Right renal pelvis (tissue), 4 donors: ENCODE measurements around the gene ULK3. TPM values are rescaled to one million over a fixed set of nuclear protein-coding genes. Genes with fewer than 3 reads are reported as not detected.

Experiments used
- DNase-seq, 4 donors: peaks; one replicate each; pipeline ENCODE4 v3.0.0-alpha.2; 2013; ENCODE audit warnings: low read depth in 4 of 4, low spot score in 3 of 4, missing footprints in 1 of 4
- polyA plus RNA-seq, 4 donors: library from polyadenylated mRNA; unstranded; fragments of 120-200 nt; gene quantifications; one replicate each; pipeline ENCODE4 v1.2.1, GENCODE V29; 2013; ENCODE audit not compliant: insufficient read length in 4 of 4

ULK3 gene
- polyA plus RNA-seq, 4 donors: 33.0 to 36.6 (median 33.3) TPM

DNA sequence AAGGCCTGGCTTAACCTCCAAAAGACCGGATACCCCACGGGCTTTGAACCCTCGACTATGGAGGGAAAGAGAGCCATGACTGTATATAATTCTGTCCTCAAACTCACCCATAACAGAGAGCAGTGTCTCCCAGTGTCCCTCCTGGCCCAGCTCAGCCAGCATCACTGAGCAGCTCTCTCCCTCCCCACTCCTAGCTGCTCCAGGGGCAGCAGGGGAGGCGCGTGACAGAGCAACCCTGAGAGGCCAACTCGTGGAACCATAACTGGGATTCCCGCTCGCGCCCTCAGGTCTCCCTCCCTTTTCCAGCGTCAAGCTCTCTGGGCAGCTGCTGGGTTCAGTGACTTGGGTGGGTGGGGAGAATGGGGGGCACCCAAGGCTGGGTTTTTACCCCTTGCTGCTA lies 17.1 kb downstream of the ULK3 start:
- no peak for DNase-seq

DNA sequence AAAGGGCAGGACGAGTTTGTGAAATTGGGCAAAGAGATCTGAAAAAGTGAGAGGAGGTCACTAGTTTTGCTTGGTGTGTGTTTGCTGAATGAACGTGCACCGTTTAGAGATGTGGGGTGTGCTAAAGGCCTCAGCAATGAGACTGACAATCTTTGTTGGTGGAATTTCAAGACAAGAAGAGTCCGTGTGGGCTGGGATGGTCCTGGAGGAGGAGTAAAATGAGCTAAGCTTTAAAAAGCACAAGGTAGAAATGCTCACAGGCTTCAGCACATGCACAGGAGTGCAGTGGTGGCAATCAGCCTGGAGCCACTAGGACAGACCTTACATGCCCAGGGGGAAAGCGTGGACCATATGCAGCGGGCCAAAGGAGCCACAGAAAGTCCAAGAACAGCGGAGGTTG lies 18.0 kb downstream of the ULK3 start:
- no peak for DNase-seq

DNA sequence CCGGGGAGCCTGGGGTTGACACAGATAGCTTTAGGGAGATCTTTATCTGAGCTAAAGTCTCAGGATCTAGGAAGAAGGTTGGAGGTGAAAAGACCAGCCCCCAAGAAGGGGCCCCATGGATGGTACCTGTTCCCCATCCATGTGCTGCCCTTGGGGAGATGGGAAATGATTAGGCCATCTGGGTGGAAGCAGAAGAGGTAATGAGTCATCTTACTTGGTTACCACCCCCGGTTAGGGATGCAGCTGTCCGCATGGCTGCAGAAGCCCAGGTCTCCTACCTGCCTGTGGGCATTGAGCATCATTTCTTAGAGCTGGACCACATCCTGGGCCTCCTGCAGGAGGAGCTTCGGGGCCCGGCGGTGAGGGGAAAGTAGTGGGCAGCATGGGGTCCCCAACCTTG lies 19.6 kb downstream of the ULK3 start:
- no peak for DNase-seq

DNA sequence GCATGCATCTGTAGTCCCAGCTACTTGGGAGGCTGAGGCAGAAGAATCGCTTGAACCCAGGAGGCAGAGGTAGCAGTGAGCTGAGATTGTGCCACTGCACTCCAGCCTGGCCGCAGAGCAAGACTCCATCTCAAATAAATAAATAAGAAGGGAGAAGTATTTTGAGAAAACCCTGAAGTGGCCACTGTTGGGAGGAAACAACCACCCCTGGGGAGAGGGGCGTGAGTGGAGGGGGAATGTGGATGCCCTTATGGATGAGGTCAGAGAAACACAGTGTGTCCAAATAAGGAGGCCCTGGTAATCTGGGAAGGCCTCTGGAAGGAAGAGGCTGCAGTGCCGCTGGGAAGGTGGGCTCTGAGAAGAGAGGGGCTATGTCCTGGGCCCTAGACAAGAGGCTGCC lies 20.7 kb downstream of the ULK3 start:
- DNase-seq: no peak

DNA sequence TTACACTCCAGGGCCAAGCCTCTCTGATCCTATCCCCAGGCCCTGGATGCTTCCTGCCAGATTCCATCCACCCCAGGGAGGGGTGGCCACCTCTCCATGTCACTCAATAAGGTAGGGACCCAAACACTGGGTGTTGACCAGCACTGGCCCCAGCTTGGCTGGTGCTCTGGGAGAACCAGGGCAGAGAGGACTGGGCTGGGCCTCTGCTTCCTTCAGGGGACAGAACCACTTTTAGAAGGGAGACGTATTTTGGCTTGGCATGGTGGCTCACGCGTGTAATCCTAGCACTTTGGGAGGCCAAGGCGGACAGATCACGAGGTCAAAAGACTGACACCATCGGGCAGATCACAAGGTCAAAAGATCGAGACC lies 21.2 kb downstream of the ULK3 start:
- no peak for DNase-seq

DNA sequence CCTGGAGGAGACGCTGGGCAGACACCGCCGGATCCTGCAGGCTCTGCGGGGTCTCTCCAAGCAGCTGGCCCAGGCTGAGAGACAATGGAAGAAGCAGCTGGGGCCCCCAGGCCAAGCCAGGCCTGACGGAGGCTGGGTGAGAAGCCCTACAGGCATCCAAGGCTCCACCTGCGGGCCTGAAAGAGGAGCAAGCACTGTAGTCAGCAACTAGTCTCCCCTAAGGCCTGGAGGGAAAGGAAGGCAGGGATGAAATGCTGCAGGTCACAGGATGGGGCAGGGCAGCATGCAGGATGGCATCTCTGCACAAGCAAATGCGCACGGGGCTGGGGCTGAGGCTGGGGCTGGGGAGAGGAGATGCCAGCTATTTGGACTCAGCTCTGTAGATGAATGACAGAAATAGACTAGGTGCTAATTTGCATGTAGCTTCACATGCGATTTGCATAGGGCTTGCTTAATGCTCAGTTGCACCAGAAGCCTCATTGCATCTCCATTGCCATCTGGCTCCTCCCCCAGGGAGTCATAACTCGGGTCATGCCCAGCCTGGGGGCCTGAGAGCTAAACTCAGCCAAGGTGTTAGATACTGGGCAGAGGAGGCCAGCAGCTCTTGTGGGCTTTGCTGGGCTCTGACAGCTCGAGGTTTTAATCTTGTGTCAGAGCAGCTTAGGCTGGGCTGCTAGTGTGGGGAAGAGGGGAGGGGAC lies 21.7 kb downstream of the ULK3 start:
- no peak for DNase-seq

DNA sequence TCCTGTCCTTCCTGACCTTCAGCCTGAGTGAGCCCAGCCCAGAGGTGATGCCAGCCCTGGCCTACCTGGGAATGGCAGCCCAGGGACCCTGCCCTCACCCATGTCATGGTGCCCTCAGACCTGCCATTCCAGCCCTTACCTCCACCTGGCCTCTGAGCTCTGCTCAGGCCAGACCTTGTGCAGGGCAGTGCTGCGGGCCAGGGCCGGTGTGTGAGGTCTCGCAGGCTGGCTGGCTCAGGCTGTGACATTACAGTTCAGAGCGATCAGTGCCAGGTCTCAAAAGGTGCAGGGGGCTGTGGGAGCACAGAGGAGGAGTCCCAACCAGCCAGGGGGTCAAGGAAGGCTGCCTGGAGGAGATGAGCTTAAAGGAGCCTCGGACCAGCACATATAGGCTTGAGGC lies 22.9 kb downstream of the ULK3 start:
- DNase-seq: no peak

DNA sequence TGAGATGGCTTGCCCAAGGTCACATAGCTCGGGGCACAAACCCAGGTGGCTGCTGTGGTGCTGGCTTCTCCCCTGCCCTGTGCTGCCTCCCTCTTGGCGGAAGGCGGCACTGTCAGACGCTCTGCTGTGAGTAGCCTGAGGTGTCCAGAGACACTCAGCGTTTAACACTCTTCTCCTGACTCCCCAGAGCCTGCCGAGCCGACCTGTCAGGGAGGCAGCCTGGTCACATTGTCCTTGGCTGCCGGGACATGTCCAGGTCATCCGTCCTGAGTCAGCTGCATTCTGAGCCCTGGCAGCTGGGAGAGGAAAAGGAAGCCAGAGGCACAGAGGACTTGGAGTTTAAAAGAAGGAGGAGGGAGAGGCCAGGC lies 25.6 kb downstream of the ULK3 start:
- DNase-seq: no peak

DNA sequence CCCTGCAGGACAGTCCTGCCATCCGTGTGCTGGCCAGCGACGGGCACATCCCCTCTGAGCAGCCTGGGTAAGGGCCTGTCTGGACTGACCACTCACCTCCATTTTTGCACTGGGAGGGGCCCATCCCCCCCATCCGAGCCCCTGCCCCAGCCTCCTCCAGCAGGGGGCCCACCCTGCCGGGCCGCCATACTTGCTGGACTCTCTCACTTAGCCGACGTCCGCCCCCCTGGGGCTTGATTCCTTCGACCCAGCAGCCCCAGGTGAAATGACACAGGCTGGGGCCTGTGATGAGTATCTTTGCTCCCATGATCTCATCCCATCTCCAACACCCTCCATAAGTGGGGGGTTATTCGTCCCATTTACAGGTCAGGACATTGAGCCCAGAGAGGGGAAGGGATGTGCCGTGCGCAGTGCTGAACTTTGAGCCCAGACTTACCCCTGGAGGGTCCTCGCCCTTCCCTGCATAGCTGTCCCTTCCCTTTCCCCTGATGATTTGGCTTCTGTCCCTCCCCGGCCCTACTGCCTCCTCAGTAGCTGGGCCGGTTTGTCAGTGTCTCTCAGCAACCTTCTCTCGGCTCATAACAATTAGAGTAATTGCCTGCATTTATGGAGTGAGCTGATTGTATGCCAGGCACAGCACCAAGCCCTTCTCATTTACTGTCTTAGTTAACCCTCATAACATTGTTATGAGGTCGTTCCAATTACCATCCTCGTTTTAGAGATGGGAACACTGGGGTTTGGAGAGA lies 26.2 kb downstream of the ULK3 start:
- DNase-seq: no peak

DNA sequence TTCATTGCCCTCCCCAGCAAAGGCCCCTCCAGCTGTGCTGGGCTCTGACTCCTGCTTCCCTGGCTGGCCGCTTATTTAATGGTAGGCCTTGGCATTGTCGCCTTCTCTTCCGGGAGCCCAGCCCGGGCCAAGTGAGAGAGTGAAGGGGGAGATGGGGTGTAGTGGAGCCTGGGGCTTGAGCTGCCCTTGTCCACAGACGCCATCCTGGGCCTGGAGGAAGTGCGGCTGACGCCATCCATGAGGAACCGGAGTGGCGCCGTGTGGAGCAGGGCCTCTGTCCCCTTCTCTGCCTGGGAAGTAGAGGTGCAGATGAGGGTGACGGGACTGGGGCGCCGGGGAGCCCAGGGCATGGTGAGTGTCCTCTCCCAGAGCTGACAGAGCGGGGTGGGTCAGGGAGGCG lies 27.0 kb downstream of the ULK3 start:
- DNase-seq: no peak

DNA sequence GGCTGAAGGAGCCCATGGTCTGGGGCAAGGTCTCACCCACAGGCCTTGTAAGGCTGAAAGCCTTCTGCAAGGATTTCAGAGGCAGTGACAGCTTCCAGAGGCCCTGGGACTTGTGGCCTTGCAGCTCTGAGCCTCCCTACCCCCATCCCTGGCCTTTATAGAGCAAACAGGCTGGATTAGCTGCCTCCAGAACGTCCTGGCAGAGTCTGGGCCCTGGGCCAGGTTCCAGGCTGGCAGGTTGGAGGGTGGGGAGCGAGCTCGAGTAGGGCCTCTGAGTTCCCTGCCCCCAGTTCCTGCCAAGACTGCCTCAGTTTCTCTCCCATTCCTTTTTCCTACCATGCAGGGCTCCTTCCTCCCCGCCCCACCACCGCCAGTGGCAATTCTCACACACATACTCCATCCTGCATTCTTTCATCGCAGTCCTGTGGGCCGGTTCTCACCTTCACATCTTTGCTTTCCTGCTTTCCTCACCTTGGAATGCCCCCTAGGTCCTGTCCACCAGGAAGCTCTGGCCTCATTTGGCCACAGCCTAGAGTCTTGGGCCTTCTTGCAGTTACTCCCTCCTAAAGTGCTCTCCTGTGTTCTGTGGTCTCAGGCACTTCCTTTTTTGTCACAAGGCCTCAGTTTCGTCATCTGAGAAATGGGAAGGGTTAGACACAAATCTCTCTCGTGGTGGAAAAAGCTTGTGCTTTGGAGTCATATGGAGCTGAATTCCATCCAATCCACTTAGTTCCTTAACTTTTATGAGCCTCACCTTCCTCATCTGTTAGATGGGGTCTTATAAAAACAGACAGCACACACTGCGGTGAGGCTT lies 27.6 kb downstream of the ULK3 start:
- DNase-seq: no peak

DNA sequence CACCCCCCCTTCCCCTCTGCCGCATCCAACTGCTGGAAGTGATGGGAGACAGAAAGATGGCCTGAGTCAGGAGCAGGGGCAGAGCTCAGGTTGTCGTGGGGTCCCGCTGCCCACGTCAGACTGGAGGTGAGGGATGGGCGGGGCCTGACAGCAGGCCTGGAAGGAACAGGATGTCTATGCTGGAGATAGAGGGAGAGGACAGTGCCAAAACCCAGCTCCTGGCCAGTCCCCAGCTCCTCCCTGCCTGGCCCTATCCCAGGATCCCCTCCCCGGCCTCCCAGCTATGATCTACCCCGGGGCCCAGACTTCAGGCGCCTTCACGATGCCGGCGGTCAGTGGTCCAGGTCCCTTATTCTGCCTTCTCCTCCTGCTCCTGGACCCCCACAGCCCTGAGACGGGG lies 30.4 kb downstream of the ULK3 start, which contains the start of gene LMAN1L:
Gene LMAN1L, plus strand, starts transcription at position 303 of the 400 bp plus-strand sequence. Its CDS starts 20 bp downstream, at position 323.
- no peak for DNase-seq

DNA sequence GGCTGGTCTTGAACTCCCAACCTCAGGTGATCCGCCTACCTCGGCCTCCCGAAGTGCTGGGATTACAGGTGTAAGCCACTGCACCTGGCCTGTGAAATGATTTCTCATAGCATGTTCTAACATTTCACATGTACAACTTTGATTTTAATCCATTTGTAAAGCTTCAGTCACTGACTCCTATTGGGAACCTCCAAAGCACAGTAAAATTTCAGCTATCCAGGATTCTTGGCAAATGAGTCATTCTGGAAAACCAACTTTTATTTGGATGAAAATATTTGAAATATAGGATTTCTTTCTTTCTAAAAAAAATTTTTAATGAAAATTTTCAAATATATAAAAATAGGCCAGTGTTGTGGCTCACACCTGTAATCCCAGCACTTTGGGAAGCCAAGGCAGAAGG lies 33.0 kb downstream of the ULK3 start:
- no peak for DNase-seq

DNA sequence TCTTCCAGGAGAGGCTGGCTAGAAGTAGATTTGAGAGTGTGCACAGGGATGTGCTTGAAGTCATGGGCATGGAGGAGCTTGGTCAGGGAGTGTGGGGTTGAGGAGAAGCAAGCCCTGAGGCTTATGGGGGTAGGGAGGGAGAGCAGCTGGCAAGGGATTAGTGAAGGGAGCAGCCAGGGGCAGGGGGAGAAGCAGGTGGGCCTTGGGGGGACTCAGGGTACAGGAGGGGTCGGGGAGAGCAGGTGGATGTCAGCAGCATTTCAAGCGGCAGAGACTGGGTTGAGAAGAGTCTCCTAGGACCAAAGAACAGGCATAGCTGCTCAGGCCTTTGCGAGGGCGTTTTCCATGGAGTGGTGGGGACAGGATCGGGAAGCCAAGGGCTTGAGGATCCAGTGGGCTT lies 33.7 kb downstream of the ULK3 start:
- no peak for DNase-seq

DNA sequence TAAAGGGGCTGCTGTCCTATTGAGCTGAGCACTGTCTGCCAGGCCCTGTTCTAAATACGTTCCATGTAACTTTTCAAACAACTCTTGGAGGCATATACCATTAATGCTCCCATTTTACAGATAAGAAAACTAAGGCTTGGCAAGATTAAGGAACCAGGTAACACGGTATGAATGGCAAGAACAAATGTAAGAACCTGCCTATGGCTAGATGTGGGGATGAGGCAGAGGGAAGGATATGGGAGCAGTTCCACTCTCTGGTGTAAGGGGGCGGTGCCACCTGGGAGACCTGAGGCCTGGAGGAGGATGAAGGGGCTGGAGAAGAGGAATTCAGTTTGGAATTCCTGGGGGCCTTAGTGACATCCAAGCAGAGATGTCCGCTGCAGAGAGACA lies 34.1 kb downstream of the ULK3 start:
- DNase-seq: no peak

DNA sequence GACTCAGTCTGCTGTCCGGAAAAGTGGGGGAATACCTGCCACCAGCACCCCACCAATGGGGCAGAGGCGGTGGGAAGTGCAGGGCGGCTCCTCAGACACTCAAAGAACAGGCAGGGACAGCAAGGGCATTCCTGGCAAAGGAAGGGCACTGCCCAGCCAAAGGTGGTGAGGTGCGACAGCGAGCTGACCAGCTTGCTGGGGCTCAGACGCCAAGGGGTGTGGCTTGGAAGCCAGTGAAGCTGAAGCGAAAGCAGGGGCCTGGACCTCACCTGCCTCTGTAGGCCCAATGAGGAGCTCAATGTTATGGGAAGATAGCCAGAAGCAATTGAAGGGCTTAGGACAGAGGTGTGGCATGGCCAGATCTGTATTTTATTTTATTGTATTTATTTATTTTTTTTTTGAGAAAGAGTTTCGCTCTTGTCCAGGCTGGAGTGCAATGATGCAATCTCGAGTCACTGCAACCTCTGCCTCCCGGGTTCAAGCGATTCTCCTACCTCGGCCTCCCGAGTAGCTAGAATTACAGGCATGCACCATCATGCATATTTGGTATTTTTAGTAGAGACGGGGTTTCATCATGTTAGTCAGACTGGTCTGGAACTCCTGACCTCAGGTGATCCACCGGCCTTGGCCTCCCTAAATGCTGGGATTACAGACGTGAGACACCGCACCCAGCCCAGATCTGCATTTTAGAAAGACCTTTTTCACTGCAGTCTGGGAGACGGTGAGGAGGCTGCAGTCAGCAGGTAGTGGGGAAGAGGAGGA lies 34.7 kb downstream of the ULK3 start:
- DNase-seq: no peak

DNA sequence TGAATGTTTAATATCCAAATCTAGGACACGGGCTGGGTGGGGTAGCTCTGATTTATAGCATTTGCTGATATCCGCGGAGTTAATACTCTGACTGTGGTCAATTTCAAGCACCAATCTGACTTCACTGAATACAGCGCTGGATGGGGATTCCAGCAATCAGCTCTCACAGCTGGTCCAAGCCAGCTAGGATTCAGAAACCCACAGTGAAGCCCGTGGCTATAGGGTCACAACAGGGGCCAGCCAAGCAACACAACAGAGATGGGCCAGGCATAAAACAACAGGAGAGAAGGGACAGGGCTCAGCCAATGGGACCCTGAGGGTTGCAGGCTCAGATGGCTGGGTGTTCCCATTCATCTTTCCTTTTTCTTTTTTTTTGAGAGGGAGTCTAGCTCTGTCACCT lies 35.7 kb downstream of the ULK3 start:
- no peak for DNase-seq

DNA sequence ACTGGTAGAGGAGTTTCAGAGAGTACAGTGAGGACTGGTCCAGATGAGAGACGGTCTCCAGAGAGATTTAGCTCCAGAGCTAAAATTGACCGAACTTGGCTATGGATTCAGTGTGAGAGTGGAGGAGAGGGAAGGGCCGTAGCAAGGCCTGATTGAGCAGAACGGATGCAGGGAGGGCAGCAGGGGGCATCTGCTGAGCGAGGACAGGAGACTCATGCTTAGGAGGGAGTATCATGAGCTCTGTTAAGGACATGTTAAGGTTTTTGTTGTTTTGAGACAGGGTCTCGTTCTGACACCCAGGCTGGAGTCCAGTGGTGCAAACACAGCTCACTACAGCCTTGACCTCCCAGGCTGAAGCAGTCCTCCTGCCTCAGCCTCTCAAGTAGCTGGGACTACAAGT lies 38.0 kb downstream of the ULK3 start:
- no peak for DNase-seq

DNA sequence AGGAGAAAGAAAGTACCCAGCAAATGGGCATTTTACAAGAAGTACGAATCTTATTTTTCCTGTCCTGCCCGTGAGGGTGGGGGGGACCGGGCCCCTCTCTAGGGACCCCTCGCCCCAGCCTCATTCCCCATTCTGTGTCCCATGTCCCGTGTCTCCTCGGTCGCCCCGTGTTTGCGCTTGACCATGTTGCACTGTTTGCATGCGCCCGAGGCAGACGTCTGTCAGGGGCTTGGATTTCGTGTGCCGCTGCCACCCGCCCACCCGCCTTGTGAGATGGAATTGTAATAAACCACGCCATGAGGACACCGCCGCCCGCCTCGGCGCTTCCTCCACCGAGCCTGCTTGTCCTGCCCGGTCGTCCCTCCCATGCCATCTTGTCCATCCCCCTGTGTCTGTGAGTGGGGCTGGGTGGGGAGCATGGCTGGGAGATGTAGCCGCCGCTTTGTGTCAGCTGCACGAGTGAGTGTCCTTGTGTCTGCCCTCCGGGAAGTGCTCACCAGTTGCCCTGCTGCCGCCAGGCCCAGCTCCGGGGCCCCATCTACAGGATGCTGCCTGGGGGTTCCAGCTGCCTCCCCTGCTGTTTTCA lies 40.0 kb downstream of the ULK3 start:
- DNase-seq: no peak

DNA sequence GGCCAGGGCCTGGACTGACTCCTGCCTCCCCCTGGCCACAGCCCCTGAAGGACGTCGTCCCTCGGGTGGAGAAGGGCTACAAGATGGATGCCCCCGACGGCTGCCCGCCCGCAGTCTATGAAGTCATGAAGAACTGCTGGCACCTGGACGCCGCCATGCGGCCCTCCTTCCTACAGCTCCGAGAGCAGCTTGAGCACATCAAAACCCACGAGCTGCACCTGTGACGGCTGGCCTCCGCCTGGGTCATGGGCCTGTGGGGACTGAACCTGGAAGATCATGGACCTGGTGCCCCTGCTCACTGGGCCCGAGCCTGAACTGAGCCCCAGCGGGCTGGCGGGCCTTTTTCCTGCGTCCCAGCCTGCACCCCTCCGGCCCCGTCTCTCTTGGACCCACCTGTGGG lies 40.7 kb downstream of the ULK3 start:
- no peak for DNase-seq
